ENCODE data around the gene NINJ2. TPM values are rescaled to one million over a fixed set of nuclear protein-coding genes. Genes with fewer than 3 reads are reported as not detected.
A peak's percentile ranks its signal among the peaks of the same experiment; 100 is the strongest.
"Not testable (repeated sequence)": the region's sequence is repeated elsewhere in the genome, so short reads cannot be mapped to it uniquely, and the experiment has no call there.

NINJ2 gene
- total RNA-seq (1 to 10 TPM; 3.7 to 4.5 TPM), polyA plus RNA-seq (10 to 100 TPM; 25.5 to 30.3 TPM)

- Mint-ChIP-seq H3K4me3 (peak within 1 kb of the TSS; percentile 80 to 93 (median 86)), H3K27ac (peak within 1 kb of the TSS; percentile 14 to 95 (median 90)), H3K9me3 (no peaks in the 10 kb centered on the region), H3K27me3 (no peaks in the 10 kb centered on the region), H3K4me1 (peaks cover 33 to 64% (median 52%) of the 10 kb centered on the region in 4 donors), H3K36me3 (no peaks in the 10 kb centered on the region)
- Histone ChIP-seq H3K27ac (ENCODE audit: low read depth, low read length) (peak within 1 kb of the TSS; percentile 49), H3K27me3 (ENCODE audit: insufficient read depth, low read length) (no peaks in the 10 kb centered on the region), H3K4me1 (ENCODE audit: insufficient read depth, low read length) (peaks cover 55% of the 10 kb centered on the region), H3K36me3 (ENCODE audit: insufficient read depth, low read length) (no peaks in the 10 kb centered on the region), H3K9me3 (ENCODE audit: control insufficient read depth in 1 of 2, low read length in 2 of 2) (no peaks in the 10 kb centered on the region), H3K4me3 (ENCODE audit: low read length in 2 of 2) (peak within 1 kb of the TSS in 1 of 2 donors; percentile 16)
- POLR2A ChIA-PET (ENCODE audit: partially characterized antibody), result interaction anchor here (0.8 to 3.8 kb wide), 8 partner anchors 10 to 88 kb away, joined by 3 to 39 read pairs (median 6); partner anchors contain the start of gene WNK1
- DNase-seq, result no peak
- intact Hi-C loops (cut with micrococcal nuclease), result no loop called here
- CTCF ChIA-PET (ENCODE audit: partially characterized antibody), result interaction anchor here (0.8 to 1.6 kb wide), 6 partner anchors 20 to 88 kb away, joined by 3 to 7 read pairs (median 3); no protein-coding TSS in a partner anchor
Observed at GRCh38 chr12:663293-663871, at the start of gene NINJ2. Gene NINJ2, minus strand, starts transcription at chr12:663445. Its CDS starts 85 bp downstream, at chr12:663360.

- H3K9me3 ChIP-seq (ENCODE audit: control insufficient read depth in 1 of 2, low read length in 2 of 2), result no peaks in the 10 kb centered on the region
- ChIA-PET POLR2A (ENCODE audit: partially characterized antibody) (interaction anchor here (0.7 kb wide), 1 partner anchor 527 kb away, joined by 3 read pairs; no protein-coding TSS in a partner anchor), CTCF (ENCODE audit: partially characterized antibody) (interaction anchor here (0.7 to 1.5 kb wide), 2 partner anchors 17 to 47 kb away, joined by 3 to 5 read pairs; no protein-coding TSS in a partner anchor)
- H3K27me3 ChIP-seq (ENCODE audit: insufficient read depth, low read length), result no peaks in the 10 kb centered on the region
- H3K36me3 Mint-ChIP-seq, result no peaks in the 10 kb centered on the region
- peaks cover 0 to 3% of the 10 kb centered on the region in 2 donors for H3K27me3 Mint-ChIP-seq
- no peaks in the 10 kb centered on the region for H3K4me1 ChIP-seq (ENCODE audit: insufficient read depth, low read length)
- H3K27ac ChIP-seq (ENCODE audit: low read depth, low read length), result no peak overlapping the region
- no peak overlapping the region for H3K27ac Mint-ChIP-seq
- peaks cover 2 to 15% (median 4%) of the 10 kb centered on the region in 4 donors for H3K4me1 Mint-ChIP-seq
- intact Hi-C loops (cut with micrococcal nuclease), result no loop called here
- H3K4me3 ChIP-seq (ENCODE audit: low read length in 2 of 2), result no peak overlapping the region
- H3K36me3 ChIP-seq (ENCODE audit: insufficient read depth, low read length), result no peaks in the 10 kb centered on the region
- no peak overlapping the region for H3K4me3 Mint-ChIP-seq
- no peak for DNase-seq
- H3K9me3 Mint-ChIP-seq, result no peaks in the 10 kb centered on the region
Observed at GRCh38 chr12:712172-712863, 49.1 kb upstream of the NINJ2 start.

DNA sequence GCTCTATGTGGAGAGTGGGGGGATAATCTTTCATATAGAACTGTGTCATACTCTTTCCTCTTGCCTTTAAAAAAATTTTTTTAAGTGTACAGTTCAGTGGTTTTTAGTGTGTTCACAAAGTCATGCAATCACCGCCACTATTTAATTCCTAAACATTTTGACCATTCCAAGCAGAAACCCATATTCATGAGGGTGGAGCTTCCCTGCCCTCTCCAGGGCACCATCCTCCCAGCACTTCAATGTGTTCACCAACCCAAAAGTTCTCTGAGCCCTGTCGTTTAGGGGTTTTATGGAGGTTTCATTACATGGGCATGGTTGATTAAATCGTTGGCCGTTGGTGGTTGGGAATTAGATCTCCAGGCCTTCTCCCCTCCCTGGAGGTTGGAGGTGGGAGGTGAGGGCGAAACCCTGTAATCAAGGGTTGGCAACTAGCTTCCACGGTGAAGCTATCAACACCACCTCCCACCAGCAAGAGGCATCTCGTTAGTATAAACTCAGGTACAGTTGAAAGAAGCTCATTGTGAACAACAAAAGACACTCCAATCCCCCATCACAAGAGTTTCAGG, 46.3 kb upstream of the NINJ2 start:
- Mint-ChIP-seq H3K9me3 (no peaks in the 10 kb centered on the region), H3K36me3 (no peaks in the 10 kb centered on the region), H3K27ac (no peak overlapping the region), H3K27me3 (no peaks in the 10 kb centered on the region), H3K4me1 (peaks cover 0 to 10% (median 1%) of the 10 kb centered on the region in 4 donors), H3K4me3 (no peak overlapping the region)
- ChIA-PET POLR2A (ENCODE audit: partially characterized antibody) (no interaction called here), CTCF (ENCODE audit: partially characterized antibody) (interaction anchor here (1.3 to 1.6 kb wide), 2 partner anchors 12 to 42 kb away, joined by 3 to 6 read pairs; partner anchors contain the start of gene WNK1)
- no peak overlapping the region for H3K4me3 ChIP-seq (ENCODE audit: low read length in 2 of 2)
- H3K4me1 ChIP-seq (ENCODE audit: insufficient read depth, low read length), result no peaks in the 10 kb centered on the region
- H3K36me3 ChIP-seq (ENCODE audit: insufficient read depth, low read length), result no peaks in the 10 kb centered on the region
- intact Hi-C loops (cut with micrococcal nuclease), result no loop called here
- no peaks in the 10 kb centered on the region for H3K9me3 ChIP-seq (ENCODE audit: control insufficient read depth in 1 of 2, low read length in 2 of 2)
- H3K27ac ChIP-seq (ENCODE audit: low read depth, low read length), result no peak overlapping the region
- H3K27me3 ChIP-seq (ENCODE audit: insufficient read depth, low read length), result no peaks in the 10 kb centered on the region
- no peak for DNase-seq

GRCh38 chr12:708084-708483, 44.8 kb upstream of the NINJ2 start:
- DNase-seq; POLR2A ChIA-PET (ENCODE audit: partially characterized antibody); H3K9me3 Mint-ChIP-seq; H3K9me3 ChIP-seq (ENCODE audit: control insufficient read depth in 1 of 2, low read length in 2 of 2); H3K4me1 Mint-ChIP-seq; intact Hi-C loops (cut with micrococcal nuclease); H3K27me3 Mint-ChIP-seq; H3K4me3 Mint-ChIP-seq; CTCF ChIA-PET (ENCODE audit: partially characterized antibody); H3K4me3 ChIP-seq (ENCODE audit: low read length in 2 of 2); H3K27ac Mint-ChIP-seq; H3K36me3 ChIP-seq (ENCODE audit: insufficient read depth, low read length); H3K36me3 Mint-ChIP-seq; H3K27ac ChIP-seq (ENCODE audit: low read depth, low read length); H3K4me1 ChIP-seq (ENCODE audit: insufficient read depth, low read length); H3K27me3 ChIP-seq (ENCODE audit: insufficient read depth, low read length): not testable (repeated sequence)

DNA sequence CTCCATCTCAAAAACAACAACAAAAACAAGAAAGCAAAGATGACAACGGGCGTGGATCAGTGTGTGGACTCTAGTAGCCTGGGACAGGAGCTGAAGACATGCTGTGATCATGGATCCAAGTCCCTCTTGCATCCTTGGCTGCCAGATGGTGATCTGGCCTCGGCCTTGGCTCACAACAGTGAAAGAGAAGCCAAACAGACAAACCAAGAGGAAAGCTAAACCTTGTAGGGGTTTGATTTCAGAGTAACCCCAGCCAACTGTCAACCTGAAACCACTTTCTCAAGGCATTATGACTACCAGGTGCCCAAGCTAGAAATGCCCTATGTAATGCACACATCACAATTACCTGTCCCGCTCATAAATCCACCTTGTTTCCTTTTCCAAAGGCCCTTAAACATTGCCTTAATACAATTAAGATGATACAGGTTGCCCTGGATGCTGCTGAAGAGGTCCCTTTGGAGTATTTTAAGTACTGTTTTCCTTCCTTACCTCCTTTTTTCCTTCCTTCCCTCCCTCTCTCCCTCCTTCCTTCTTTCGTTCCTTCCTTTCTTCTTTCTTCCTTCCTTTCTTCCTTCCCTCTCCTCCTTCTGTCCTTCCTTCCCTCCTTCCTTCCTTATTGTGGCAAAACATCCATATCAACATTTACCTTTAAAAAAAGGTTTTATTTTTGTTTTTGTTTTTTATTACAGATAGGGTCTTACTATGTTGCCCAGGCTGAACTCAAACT, 41.4 kb upstream of the NINJ2 start:
- H3K27ac Mint-ChIP-seq, result no peak overlapping the region
- no peaks in the 10 kb centered on the region for H3K36me3 Mint-ChIP-seq
- DNase-seq, result no peak
- Histone ChIP-seq H3K9me3 (ENCODE audit: control insufficient read depth in 1 of 2, low read length in 2 of 2) (no peaks in the 10 kb centered on the region), H3K4me1 (ENCODE audit: insufficient read depth, low read length) (no peaks in the 10 kb centered on the region), H3K27ac (ENCODE audit: low read depth, low read length) (no peak overlapping the region), H3K4me3 (ENCODE audit: low read length in 2 of 2) (no peak overlapping the region), H3K27me3 (ENCODE audit: insufficient read depth, low read length) (no peaks in the 10 kb centered on the region), H3K36me3 (ENCODE audit: insufficient read depth, low read length) (no peaks in the 10 kb centered on the region)
- intact Hi-C loops (cut with micrococcal nuclease), result no loop called here
- H3K4me1 Mint-ChIP-seq, result peaks cover 0 to 4% (median 3%) of the 10 kb centered on the region in 4 donors
- ChIA-PET POLR2A (ENCODE audit: partially characterized antibody) (no interaction called here), CTCF (ENCODE audit: partially characterized antibody) (no interaction called here)
- peaks cover 0 to 3% (median 0%) of the 10 kb centered on the region in 8 donors for H3K9me3 Mint-ChIP-seq
- H3K4me3 Mint-ChIP-seq, result no peak overlapping the region
- H3K27me3 Mint-ChIP-seq, result no peaks in the 10 kb centered on the region

DNA sequence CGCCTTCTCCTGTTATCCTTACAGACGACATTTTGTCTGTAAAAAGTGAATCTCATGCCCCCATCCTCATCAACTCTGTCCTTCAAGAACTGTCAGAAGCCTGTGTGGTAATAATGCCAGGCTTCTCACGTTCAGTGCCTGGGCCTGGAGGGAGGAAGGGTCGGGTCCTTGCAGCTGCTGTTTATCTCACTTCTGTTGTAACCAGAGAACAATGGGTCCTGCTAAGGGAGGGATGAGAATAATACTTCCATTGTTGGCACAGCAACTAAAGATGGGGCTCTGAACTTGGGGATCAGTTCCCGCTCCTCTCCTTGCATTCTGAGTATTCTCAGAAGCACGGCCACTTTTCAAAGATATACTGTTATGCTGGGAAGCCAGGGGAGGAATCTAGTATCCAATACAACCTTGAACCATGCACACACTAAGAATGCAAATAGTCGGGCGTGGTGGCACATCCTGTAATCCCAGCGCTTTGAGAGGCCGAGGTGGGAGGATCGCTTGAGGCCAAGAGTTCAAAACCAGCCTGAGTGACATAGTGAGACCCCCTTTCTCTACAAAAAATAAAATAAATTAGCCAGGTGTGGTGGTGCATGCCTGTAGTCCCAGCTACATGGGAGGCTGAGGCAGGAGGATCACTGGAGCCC, 38.8 kb upstream of the NINJ2 start:
- Mint-ChIP-seq H3K9me3 (peaks cover 0 to 16% (median 9%) of the 10 kb centered on the region in 8 donors), H3K36me3 (peaks cover 0 to 2% of the 10 kb centered on the region in 2 donors), H3K4me3 (no peak overlapping the region), H3K4me1 (peaks cover 8 to 16% (median 13%) of the 10 kb centered on the region in 4 donors), H3K27me3 (no peaks in the 10 kb centered on the region), H3K27ac (no peak overlapping the region)
- H3K9me3 ChIP-seq (ENCODE audit: control insufficient read depth in 1 of 2, low read length in 2 of 2), result no peaks in the 10 kb centered on the region
- H3K27ac ChIP-seq (ENCODE audit: low read depth, low read length), result no peak overlapping the region
- no peaks in the 10 kb centered on the region for H3K27me3 ChIP-seq (ENCODE audit: insufficient read depth, low read length)
- ChIA-PET POLR2A (ENCODE audit: partially characterized antibody) (interaction anchor here (1.4 kb wide), 1 partner anchor 17 kb away, joined by 3 read pairs; no protein-coding TSS in a partner anchor), CTCF (ENCODE audit: partially characterized antibody) (interaction anchor here (1.1 kb wide), 1 partner anchor 49 kb away, joined by 3 read pairs; no protein-coding TSS in a partner anchor)
- H3K4me1 ChIP-seq (ENCODE audit: insufficient read depth, low read length), result peaks cover 10% of the 10 kb centered on the region
- no peak for DNase-seq
- H3K36me3 ChIP-seq (ENCODE audit: insufficient read depth, low read length), result no peaks in the 10 kb centered on the region
- H3K4me3 ChIP-seq (ENCODE audit: low read length in 2 of 2), result no peak overlapping the region
- intact Hi-C loops (cut with micrococcal nuclease), result no loop called here
